CD4-positive, alpha-beta T cell (primary cell): ENCODE measurements around the gene BAG3. TPM values are rescaled to one million over a fixed set of nuclear protein-coding genes. Genes with fewer than 3 reads are reported as not detected.

Source experiments
- ATAC-seq: fragments of 200-7000 bp; cut with Tn5 transposase; one replicate; pipeline ENCODE4 v1.10.0; 2022; ENCODE audit warnings: mild to moderate bottlenecking; ENCODE audit not compliant: poor library complexity
- CTCF ChIA-PET: fragments of 350-600 bp; sonication (Branson Sonifier 250); formaldehyde crosslinking; loops from one replicate; lab custom pipeline; 2021; ENCODE audit warnings: antibody characterized with exemption, inconsistent platforms; lab: Charles Lee
- POLR2A ChIA-PET: fragments of 350-600 bp; sonication (Branson Sonifier 250); formaldehyde crosslinking; loops from one replicate; lab custom pipeline; 2021; ENCODE audit warnings: antibody characterized with exemption, inconsistent platforms; lab: Charles Lee
- DNase-seq, 14 experiments: peaks; one replicate each; pipeline ENCODE4 v3.0.0-alpha.2; 2013 to 2020; ENCODE audit warnings: mixed read lengths in 2 of 14
- H3K27ac ChIP-seq, 2 donors: one replicate each; pipeline versions ENCODE4 v1.5.1 to v1.7.0; 2013; ENCODE audit warnings: low read length in 2 of 2, low read depth in 1 of 2, mild to moderate bottlenecking in 1 of 2
- H3K27me3 ChIP-seq, 2 experiments: 1 replicate in 1 of 2; 2 replicates in 1 of 2; pipeline versions ENCODE4 v1.6.1 to v1.7.0; 2013; ENCODE audit warnings: low read length in 2 of 2, control low read depth in 1 of 2, mild to moderate bottlenecking in 1 of 2, moderate library complexity in 1 of 2; ENCODE audit not compliant: insufficient read depth in 2 of 2, control insufficient read depth in 1 of 2
- H3K36me3 ChIP-seq: one replicate; pipeline ENCODE4 v1.6.1; 2013; ENCODE audit warnings: low read length, control low read depth; ENCODE audit not compliant: insufficient read depth
- H3K4me1 ChIP-seq: one replicate; pipeline ENCODE4 v1.6.1; 2013; ENCODE audit warnings: low read length, control low read depth; ENCODE audit not compliant: insufficient read depth
- H3K4me3 ChIP-seq: one replicate; pipeline ENCODE4 v1.5.1; 2013; ENCODE audit warnings: mild to moderate bottlenecking, low read length, moderate library complexity
- H3K9me3 ChIP-seq, 2 experiments: 1 replicate in 1 of 2; 2 replicates in 1 of 2; pipeline versions ENCODE4 v1.6.1 to v1.7.0; 2013; ENCODE audit warnings: low read length in 2 of 2, mild to moderate bottlenecking in 2 of 2, control low read depth in 1 of 2, moderate library complexity in 1 of 2; ENCODE audit not compliant: control insufficient read depth in 1 of 2, insufficient read depth in 1 of 2
- H3K27ac Mint-ChIP-seq: one replicate; pipeline ENCODE4 v1.8.0; 2020; ENCODE audit warnings: mixed read lengths
- H3K27me3 Mint-ChIP-seq: one replicate; pipeline ENCODE4 v1.8.0; 2021; ENCODE audit warnings: mixed read lengths
- H3K36me3 Mint-ChIP-seq: one replicate; pipeline ENCODE4 v1.8.0; 2021; ENCODE audit warnings: low read depth, mixed read lengths
- H3K4me1 Mint-ChIP-seq: one replicate; pipeline ENCODE4 v1.8.0; 2021; ENCODE audit warnings: low read depth, mixed read lengths
- H3K4me3 Mint-ChIP-seq: one replicate; pipeline ENCODE4 v1.8.0; 2020; ENCODE audit warnings: mild to moderate bottlenecking, mixed read lengths
- H3K9me3 Mint-ChIP-seq: one replicate; pipeline ENCODE4 v1.8.0; 2020; ENCODE audit warnings: mixed read lengths
- CTCF ChIP-seq: fragments of 200-600 bp; IDR thresholded peaks from one replicate; pipeline ENCODE4 v1.8.0; 2022; ENCODE audit warnings: antibody characterized with exemption, mild to moderate bottlenecking
- intact Hi-C, 2 experiments: fragments of 100-400 bp; cut with DNase I in 1 of 2; cut with micrococcal nuclease in 1 of 2; formaldehyde crosslinking; loops; one replicate each; pipeline versions ENCODE4 v1.15.1 to v1.9.0; 2023 to 2025; cut with DNase I, micrococcal nuclease
- total RNA-seq, 174 experiments: library from RNA in 2 of 174; stranded (reverse) in 2 of 174; gene quantifications; one replicate each; pipeline ENCODE4 v1.2.3 and lab custom pipeline; 2021 to 2026

The BAG3 gene
- total RNA-seq, 2 experiments from 2014 or later: 65.1 to 65.8 TPM

GRCh38 chr10:119643306-119644204, 7.6 kb upstream of the BAG3 start:
- H3K27me3 ChIP-seq: no peaks in the 10 kb centered on the region
- ChIA-PET POLR2A (interaction anchor here (1.0 to 1.6 kb wide), 3 partner anchors 8 to 82 kb away, joined by 4 to 11 read pairs (median 5); partner anchors contain the start of genes BAG3 and INPP5F), CTCF (interaction anchor here (0.9 to 1.7 kb wide), 8 partner anchors 8 to 436 kb away, joined by 3 to 5 read pairs (median 3); partner anchors contain the start of genes BAG3, GRK5 and RGS10)
- peaks cover 29% of the 10 kb centered on the region for H3K4me1 ChIP-seq
- H3K4me3 ChIP-seq: no peak overlapping the region
- H3K27ac ChIP-seq: no peak overlapping the region
- H3K9me3 ChIP-seq: peaks cover 8 to 9% of the 10 kb centered on the region in 2 experiments
- no peak for ATAC-seq
- Mint-ChIP-seq H3K4me1 (peaks cover 24% of the 10 kb centered on the region), H3K27me3 (no peaks in the 10 kb centered on the region), H3K27ac (no peak overlapping the region), H3K36me3 (no peaks in the 10 kb centered on the region), H3K4me3 (no peak overlapping the region), H3K9me3 (no peaks in the 10 kb centered on the region)
- intact Hi-C loops: no loop called here
- H3K36me3 ChIP-seq: no peaks in the 10 kb centered on the region
- TF ChIP-seq CTCF: no peak
- DNase-seq: no peak

GRCh38 chr10:119644205-119644814, 6.9 kb upstream of the BAG3 start:
- TF ChIP-seq CTCF: no peak

GRCh38 chr10:119644994-119645393, 6.2 kb upstream of the BAG3 start:
- TF ChIP-seq CTCF: no peak
- no peak for DNase-seq
- POLR2A ChIA-PET: interaction anchor here (0.8 kb wide), 1 partner anchor 8 kb away, joined by 3 read pairs; no protein-coding TSS in a partner anchor
- peaks cover 8 to 9% of the 10 kb centered on the region in 2 experiments for H3K9me3 ChIP-seq
- Mint-ChIP-seq H3K27ac (no peak overlapping the region), H3K9me3 (no peaks in the 10 kb centered on the region), H3K27me3 (no peaks in the 10 kb centered on the region), H3K36me3 (no peaks in the 10 kb centered on the region), H3K4me1 (peaks cover 29% of the 10 kb centered on the region), H3K4me3 (no peak overlapping the region)
- no peak overlapping the region for H3K4me3 ChIP-seq
- no peaks in the 10 kb centered on the region for H3K36me3 ChIP-seq
- CTCF ChIA-PET: no interaction called here
- no peak for ATAC-seq
- intact Hi-C loops: no loop called here
- peaks cover 29% of the 10 kb centered on the region for H3K4me1 ChIP-seq
- H3K27ac ChIP-seq: no peak overlapping the region
- no peaks in the 10 kb centered on the region for H3K27me3 ChIP-seq

More at GRCh38 chr10:119644205-119644814, 6.9 kb upstream of the BAG3 start:
- no peaks in the 10 kb centered on the region for H3K9me3 Mint-ChIP-seq
- Histone ChIP-seq H3K36me3 (no peaks in the 10 kb centered on the region), H3K4me1 (peaks cover 29% of the 10 kb centered on the region), H3K27me3 (no peaks in the 10 kb centered on the region), H3K9me3 (peaks cover 8 to 9% of the 10 kb centered on the region in 2 experiments), H3K27ac (no peak overlapping the region), H3K4me3 (no peak overlapping the region)
- ATAC-seq: no peak
- peaks cover 24% of the 10 kb centered on the region for H3K4me1 Mint-ChIP-seq
- no peak overlapping the region for H3K4me3 Mint-ChIP-seq
- no peaks in the 10 kb centered on the region for H3K27me3 Mint-ChIP-seq
- ChIA-PET POLR2A (interaction anchor here (0.8 kb wide), 1 partner anchor 9 kb away, joined by 3 read pairs; no protein-coding TSS in a partner anchor), CTCF (interaction anchor here (0.9 to 1.2 kb wide), 3 partner anchors 41 to 437 kb away, joined by 3 read pairs; partner anchors contain the start of gene GRK5)
- H3K36me3 Mint-ChIP-seq: no peaks in the 10 kb centered on the region
- H3K27ac Mint-ChIP-seq: no peak overlapping the region
- DNase-seq: peak in 1 of 14 experiments; percentile 37
- intact Hi-C loops: no loop called here
